ENCODE results near the gene MTHFD2.
"Not testable (repeated sequence)": the region's sequence is repeated elsewhere in the genome, so short reads cannot be mapped to it uniquely, and the experiment has no call there.

Gene MTHFD2

DNA sequence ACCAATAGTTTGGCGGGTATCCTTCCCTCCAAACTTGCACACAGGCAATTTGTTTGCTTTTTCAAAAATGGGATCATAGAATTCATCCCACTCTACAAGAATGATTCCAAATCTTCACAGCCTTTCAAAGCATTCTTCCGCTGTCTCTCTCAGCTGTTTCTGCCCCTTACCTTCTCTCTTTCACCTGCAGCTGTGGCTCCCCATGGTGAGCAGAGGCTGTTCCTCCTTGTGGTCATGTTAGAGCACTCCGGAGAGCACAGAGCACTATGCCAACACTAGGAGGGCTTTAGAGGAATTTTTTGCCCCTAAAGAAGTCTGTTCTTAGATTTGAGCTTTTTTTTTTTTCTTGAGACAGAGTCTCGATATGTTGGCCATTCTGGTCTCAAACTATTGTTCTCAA is 30.4 kb downstream of the MTHFD2 start:
- DNase-seq (ENCODE audit: low read depth), result no peak

DNA sequence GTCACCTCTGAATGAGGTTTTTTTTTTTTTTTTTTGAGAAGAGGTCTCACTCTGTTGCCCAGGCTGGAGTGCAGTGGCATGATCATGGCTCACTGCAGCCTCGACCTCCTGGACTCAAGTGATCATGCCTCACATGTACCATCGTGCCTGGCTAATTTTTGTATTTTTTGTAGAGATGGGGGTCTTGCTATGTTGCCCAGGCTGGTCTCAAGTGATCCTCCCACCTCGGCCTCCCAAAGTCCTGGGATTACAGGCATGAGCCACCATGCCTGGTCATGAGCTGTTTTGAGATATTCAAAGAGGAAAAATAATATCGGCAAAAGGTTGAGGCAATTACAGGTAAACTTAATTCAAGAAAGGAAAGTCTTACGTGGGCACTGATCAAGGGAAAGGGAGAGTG is 31.4 kb downstream of the MTHFD2 start:
- not testable (repeated sequence) for DNase-seq (ENCODE audit: low read depth)

DNA sequence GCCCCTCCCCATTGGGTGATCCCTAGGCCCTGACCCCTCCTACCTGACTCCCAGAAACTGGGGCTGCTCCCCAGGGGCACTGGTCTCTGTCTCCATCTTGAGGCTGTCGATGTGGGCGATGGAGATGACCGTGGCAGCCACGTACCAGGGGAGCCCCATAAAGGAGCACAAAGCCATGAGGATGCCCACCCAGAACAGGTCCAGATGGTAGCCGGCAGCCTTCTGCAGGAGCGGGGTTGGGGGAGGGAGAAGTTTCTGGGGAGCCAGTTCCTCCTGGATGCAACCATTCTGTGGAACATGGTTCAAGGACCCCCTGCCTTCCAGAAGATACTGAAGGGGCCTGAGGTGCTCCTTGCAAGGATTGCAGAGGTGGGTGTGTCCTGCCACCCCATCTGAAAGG is 34.0 kb downstream of the MTHFD2 start:
- DNase-seq (ENCODE audit: low read depth), result no peak

DNA sequence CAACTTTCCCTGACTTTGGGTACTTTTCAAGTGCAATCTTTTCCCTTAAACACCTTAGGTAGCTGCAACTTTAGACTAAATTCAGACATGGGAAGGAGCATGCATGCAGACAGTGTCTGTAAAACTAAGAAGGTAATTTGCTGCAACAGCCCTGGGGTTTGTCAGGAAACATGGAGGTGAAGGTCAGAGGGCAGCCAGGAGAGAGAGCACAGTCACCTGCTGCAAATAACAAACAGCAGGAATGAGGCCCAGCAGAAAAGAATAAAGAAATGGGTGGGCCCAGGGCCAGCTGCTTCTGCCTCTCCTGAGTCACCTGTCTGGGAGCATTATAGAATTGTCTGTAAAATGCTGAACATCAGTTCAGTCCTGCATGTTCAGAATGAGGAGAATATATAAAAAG is 35.2 kb downstream of the MTHFD2 start:
- no peak for DNase-seq (ENCODE audit: low read depth)

DNA sequence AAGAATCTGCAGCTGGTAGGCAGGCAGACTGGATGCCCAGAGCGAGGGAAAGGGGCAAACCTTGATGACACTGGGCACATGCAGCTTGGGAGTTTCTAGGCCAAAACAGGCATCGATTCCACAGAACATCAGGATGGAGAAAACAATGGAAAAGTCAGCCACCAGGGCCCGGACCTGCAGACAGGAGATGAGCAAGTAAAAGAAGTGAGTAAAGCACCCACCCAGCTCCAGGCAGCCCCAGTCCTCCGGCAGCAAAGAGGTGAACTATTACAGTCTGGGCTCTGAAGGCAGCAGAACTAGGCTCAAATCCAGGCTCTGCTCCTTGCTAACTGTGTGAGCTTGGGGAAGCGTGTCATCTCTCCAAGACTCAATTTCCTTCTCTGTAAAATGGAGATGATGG is 36.6 kb downstream of the MTHFD2 start:
- DNase-seq (ENCODE audit: low read depth), result no peak

DNA sequence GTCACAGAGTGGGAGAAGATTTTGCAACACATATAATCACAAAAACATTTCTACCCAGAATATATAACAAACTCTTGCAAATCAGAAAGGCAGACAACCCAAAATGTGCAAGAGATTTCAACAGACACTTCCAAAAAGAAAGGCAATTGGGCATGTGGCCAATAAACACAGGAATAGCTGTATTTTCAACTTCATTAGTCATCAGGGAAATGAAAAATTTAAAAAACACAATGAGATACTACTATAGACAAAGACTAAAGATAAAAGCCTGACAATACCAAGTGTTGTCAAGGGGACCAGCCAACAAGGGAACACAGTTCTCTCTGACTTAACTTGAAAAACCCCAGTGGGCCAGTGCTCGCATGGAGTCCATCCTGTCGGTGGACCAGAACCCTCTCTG is 40.5 kb downstream of the MTHFD2 start:
- peak; percentile 27 for DNase-seq (ENCODE audit: low read depth)

DNA sequence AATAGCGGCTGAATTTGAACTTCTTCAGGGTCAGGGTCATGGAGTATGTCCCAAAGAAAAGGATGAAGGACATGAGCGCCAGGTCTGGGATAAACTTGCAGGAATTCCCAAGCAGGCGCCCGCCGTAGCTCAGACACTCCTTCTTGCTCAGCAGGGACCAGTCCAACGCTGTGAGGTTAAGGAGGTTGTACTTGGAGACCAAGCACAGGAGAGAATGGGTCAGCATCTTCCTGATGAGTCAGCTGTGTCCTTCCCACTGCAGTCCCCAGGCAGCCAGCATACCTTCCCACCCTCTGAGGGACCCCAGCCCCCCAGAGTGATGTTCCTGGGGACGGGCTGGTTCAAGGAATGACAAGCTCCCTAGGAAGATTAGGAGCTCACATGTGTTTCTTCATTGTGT is 40.9 kb downstream of the MTHFD2 start:
- DNase-seq (ENCODE audit: low read depth), result no peak

DNA sequence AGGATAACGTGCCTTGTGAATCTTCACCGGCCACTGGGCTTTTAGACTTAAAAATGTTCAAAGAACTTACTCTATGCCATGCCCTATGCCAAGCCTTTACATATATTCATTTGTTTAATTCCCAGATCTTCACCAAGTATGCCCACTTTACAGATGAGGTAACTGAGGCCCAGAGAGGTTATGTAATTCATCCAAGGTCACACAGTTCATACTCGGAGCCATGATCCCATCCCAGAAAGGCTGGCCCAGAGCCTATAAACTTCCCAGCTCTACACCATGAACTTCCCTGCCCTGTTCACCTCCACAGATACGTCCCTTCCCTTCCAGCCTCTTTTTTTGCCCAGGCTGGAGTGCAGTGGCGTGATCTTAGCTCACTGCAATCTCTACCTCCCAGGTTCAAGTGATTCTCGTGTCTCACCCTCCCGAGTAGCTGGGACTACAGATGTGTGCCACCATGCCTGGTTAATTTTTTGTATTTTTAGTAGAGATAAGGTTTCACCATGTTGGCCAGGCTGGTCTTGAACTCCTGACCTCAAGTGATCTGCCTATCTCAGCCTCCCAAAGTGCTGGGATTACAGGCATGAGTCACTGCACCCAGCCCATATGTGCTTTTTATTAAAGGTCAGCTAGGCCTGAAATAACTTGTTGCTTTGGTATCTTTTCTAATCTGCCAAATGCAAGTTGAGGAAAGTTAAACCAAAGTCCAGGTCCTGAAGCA is 44.1 kb downstream of the MTHFD2 start:
- DNase-seq (ENCODE audit: low read depth), result no peak

DNA sequence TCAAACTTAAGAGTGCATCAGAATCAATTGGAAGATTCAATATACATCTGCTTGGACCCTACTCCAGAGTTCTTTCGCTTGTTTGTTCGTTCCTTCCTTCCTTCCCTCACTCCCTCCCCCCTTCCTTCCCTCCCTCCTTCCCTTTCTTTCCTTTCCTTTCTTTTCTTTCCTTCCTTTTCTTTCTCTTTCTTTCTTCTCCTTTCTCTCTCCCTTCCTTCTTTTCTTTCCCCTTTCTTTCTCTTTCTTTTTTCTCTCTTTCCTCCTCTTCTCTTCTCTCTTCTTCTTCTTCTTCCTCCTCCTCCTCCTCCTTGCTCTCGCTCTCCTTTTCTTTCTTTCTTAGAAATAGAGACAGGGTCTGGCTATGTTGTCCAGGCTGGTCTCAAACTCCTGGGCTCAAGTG is 45.9 kb downstream of the MTHFD2 start:
- no peak for DNase-seq (ENCODE audit: low read depth)

DNA sequence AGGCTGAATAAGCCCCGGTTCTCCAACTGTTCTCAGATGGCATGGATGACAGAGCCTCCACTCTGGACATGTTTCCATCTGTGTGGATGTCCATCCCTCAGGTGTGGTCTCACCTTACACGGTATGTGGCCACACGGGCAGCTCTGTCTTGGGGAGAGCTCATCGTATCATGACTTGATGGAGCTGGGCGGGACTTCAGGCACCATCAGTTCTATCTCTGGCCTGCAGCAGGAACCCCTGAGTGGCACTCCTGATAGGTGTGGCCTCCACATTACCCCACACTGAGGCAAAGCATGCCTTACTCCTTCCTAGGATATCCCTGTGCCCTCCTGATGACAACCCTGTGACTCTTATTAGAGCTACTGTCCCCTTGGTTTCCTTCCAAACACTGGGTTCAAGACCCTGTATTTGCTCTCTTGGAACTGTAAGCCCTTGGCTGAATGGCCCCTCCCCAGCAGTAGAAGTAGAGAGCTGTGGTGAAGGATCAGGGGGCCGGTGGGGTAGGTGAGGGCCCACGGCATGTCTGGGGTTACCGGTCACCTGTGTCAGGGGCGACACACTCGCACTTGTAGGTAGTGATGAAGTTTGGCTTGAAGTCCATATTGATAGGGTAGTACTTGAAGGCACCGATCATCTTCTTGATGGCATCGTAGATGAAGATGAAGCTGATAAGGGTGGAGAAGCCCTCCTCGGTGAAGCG is 48.2 kb downstream of the MTHFD2 start:
- no peak for DNase-seq (ENCODE audit: low read depth)

DNA sequence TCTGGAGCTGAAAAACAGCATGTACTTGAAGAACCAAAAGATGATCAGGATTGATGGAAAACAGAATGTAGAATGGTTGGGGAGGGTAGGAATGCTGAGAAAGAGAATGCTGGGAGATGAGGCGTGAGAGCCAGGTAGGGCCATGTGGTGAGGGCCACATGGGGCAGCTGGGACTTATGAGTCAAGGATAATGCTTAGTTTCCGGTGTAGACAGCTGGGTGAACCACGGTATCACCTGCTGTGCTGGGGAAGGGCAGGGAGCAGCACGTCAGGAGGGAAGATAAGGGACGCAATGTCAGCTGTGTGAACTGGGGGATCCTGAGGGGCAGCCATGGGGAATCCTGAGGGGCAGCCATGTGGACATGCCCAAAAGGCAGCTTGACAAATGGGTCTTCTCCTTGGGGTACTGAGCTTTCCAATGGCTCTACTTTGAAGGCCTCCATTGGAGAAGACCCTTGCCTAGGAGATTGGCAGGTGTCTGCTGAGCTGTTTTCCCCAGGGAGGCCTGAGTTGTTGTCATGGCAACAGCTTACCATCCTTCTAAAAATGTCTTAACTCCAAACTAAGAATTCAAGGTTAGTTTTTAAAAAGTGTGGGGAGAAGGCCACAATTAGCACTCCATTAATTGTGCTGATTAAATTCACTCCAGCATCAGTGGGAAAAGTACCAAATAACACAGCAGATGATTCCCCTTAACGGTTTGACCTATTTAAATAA is 51.1 kb downstream of the MTHFD2 start:
- DNase-seq (ENCODE audit: low read depth), result no peak

DNA sequence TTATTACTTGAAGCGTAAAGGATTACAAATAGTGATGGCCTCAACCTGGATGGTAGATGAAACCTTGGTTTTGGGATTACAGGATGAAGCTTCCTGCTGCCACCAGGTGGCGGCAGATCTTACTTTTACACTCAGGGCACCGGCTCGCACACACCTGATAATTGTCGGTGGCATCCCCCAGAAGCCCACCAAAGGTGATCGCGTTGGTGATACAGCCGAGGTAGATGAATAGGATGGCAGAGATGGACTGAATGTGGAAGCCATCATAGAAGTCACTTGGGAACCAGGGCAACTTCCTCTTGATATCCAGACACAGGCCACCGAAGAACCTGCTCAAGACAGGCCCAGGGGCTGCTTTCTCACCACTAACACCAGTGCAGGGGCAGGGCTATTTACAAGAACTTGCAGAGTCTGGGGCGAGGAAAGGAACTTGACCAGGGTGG is 51.8 kb downstream of the MTHFD2 start:
- peak; percentile 6 for DNase-seq (ENCODE audit: low read depth)

DNA sequence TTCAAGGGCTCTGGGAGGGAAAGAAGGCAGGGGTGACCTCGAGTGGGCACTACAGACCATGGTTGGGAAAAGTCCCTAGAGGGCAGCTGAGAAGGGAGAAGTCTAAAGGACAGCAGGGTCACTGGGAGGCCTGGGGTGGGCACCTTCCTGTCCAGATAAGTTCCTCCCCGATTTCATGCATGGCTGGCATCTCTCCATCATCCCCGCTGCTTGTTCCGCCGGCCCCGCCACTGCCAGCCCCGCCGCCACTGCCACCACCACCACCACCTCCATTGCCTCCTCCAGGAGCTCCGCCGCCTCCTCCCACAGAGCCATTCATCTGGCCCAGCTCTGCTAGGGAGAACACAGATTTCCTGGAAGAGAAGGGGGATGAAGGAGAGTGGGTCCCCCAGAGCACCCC is 53.6 kb downstream of the MTHFD2 start:
- no peak for DNase-seq (ENCODE audit: low read depth)

DNA sequence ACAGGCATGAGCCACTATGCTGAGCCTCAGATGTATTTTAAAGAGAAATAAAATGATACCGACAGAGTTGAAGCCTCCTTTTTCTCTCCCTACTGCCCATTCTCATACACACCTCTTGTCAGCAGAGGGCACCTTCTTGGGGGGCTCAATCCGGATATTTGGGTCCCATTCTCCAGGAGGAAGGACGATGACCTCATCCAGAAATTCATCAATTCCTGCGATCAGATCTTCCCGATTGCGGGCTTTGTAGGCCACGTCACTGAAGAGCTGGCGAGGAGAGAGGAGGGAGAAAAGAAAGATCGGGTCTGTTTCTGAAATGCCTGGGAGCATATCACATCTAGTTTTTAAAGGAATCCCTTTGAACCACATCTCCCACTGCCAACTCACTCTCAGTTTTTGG is 54.4 kb downstream of the MTHFD2 start:
- no peak for DNase-seq (ENCODE audit: low read depth)

DNA sequence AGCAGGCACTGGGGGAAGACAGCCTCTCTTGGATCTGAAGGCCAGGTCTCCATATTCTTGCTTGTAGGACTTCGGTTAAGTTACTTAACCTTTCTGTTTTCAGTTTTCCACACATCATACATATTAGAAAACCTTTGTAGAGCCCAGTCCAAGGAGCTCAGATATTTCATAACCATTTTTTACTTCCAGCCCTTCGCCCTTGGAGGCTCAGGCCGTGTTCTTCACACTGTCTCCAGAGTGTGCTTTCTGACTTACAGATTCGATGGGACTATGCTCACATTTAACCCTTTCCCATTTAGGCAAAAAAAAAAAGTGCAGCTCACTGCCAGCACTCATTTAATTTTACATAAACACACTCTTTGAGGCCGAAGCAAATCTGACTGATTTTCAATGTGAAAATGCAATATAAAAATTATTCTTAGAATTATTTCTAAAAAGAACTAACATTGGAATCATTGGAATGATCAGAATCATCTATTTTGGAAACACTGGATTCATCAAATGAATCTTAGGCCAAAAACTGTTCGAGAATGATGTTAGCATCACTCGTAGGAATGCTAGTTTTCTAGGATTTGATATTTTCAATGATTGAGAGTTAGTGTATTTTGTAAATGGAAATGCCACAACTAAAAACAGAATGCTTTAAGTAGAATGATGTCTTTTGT is 55.0 kb downstream of the MTHFD2 start:
- no peak for DNase-seq (ENCODE audit: low read depth)

DNA sequence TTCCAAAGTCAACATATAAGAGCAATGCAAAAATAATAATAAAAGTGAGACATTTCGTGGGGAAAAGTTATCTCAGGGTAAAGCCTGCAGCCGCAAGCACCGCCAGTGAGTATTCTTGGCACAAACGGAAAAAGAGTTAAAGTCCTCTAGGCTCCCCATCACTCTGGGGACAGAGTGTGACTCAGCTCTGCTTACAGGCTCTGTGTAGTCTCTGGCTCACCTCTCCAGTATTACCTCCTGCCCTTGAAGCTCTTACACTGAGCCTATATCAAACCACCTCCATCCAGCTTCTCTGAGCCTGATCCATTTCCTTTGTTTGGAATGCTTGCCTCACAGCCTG is 55.5 kb downstream of the MTHFD2 start:
- no peak for DNase-seq (ENCODE audit: low read depth)

DNA sequence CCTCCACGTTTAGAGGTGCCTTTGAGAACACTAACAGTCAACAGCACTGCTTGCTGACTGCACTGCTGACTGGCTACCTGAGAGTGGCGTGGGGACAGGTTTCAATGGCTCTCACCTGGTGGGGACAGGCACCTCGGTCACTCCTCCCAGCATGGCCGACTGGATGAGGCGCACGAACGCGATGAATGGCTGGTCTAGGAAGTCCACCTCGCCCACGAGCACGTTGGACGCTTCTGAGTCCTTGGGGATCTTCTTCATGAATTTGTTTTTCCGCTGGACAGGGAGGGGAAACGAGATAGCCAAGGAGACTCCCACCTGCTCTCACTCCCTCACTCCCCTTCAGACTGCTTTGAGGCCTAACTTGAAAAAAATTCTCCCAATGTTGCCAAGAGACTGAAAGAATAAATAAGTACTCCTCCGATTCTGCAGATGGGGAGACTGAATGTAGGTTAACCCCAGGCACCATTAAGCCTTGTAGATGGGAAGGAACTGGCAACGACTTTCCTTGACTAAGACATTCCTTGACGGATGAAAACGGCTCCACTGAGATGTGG is 57.3 kb downstream of the MTHFD2 start:
- DNase-seq (ENCODE audit: low read depth), result no peak

DNA sequence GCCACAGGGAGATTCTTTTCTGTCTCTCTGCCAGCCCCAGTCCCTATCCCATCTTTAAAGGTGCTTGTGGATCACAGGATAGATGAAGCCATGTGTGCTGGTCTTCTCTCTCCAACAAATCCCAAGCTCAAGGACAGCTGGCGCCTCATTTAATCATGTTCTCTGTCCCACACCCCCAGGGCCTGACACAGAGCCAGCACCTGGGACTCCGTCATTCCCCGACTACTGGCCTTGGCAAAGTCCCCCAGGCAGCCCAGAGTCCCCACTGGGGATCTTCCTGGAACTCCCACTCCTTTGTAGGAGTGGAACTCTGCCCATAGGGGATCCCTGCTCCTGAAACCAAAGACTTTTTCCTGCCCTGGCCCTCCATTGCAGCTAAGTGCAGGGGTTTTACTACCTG is 60.8 kb downstream of the MTHFD2 start:
- DNase-seq (ENCODE audit: low read depth), result no peak

DNA sequence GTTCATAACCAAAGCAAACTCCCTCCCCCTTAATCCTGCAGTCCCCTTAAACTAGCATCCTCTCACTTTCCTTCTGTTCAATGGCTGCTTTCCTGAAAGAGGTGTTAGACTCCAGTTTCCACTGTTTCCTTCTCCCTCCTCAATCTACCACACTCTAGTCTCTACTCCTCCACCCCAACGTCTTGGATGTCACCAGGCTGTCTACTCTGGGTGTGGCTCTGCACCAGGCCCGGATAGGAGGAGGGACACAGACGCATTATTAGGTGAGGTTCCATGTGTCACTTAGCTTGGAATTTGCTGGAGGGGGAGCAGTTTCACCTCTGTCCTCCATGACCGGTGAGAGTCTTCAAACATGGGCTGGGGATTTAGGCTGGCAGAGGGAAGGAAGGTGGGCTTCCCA is 61.3 kb downstream of the MTHFD2 start:
- no peak for DNase-seq (ENCODE audit: low read depth)

DNA sequence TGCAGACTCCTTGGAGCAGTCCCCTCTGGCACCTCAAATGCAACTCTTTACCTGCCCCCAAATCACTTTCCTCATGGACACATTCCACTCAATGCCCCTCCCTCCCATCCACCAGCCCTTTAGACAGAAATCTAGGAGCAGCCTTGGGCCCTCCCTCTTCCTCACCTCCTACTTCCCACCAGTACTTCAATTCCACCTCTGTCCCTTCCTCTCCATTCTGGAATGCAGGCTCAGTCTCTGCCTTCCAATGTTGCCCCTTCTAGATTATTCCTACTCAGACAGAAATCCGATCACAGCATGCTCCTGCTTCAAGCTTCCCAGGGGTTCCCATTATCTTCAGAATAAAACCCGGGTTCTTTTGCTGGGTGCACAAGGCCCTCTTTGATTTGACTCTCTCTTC is 62.1 kb downstream of the MTHFD2 start:
- no peak for DNase-seq (ENCODE audit: low read depth)

DNA sequence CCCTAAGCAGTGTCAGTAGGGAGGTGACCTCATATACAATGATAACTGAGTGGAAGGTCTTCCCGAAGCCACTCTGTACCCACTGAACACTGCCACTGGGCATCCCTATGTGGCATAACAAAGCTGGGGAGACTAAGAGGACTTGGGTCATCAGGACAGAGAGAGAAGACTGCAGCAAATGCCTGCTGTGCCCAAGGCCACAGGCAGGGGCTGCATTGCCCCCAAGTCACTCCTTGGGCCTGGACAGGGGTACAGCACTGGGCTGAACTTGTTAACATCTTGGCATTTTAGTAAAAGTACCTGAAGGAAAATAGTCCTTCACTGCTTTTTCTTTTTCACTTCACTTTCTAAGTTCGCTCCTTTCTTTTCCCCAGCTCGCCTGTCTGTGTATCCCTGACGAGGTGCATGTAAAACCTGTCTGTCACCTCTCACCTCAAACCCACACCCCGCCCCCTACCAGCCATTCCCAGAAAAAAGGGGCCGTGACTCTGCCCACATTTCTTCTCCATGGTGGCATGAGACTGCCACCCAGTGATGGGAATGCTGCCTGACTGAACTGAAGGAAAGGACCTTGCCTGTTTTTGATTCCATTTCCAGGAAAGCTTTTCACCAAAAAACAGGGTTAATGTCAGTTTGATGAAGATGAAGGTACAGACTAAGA is 62.9 kb downstream of the MTHFD2 start:
- peak; percentile 7 for DNase-seq (ENCODE audit: low read depth)

DNA sequence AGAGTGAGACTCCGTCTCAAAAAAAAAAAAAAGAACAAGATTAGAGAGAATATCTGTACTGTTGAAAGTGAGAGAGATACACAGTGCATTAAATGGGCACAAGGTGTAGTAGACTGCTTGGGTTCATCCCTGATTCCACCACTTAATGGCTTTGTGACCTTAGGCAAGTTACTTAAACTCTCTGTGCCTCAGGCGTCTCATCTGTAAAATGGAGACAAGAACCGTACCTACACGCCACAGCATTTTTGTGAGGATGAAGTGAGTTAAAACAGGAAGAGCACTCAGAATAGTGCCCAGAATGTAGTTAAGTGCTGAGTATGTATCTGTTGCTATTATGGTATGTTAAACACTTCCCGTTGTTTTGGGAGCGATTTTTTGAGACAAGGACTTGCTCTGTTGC is 64.3 kb downstream of the MTHFD2 start:
- DNase-seq (ENCODE audit: low read depth), result no peak
